ENCODE results near the gene CSRP1. TPM values are rescaled to one million over a fixed set of nuclear protein-coding genes. Genes with fewer than 3 reads are reported as not detected.
A peak's percentile ranks its signal among the peaks of the same experiment; 100 is the strongest.
"Not testable (repeated sequence)": the region's sequence is repeated elsewhere in the genome, so short reads cannot be mapped to it uniquely, and the experiment has no call there.

CSRP1 gene
- total and polyA plus RNA-seq, 2 donors from 2014 or later = 211 to 236 TPM

GRCh38 chr1:201479201-201479730 lies 27.7 kb downstream of the CSRP1 start:
- no peak overlapping the region for H3K9ac ChIP-seq (ENCODE audit: low read length in 3 of 3)
- no peak for FAIRE-seq
- intact Hi-C loops (cut with DNase I) = no loop called here

GRCh38 chr1:201478666-201479065 lies 28.3 kb downstream of the CSRP1 start:
- H3K36me3 ChIP-seq (ENCODE audit: control insufficient read depth in 2 of 3, insufficient read depth in 3 of 3, low read length in 3 of 3); intact Hi-C loops (cut with DNase I); DNase-seq; FAIRE-seq; H3K27me3 ChIP-seq (ENCODE audit: control insufficient read depth, insufficient read depth, low read length); H3K9me3 ChIP-seq (ENCODE audit: control insufficient read depth in 2 of 3, insufficient read depth in 1 of 3, low read length in 3 of 3); H3K27ac ChIP-seq (ENCODE audit: low read depth in 2 of 2, low read length in 2 of 2); H3K9ac ChIP-seq (ENCODE audit: low read length in 3 of 3); H3K4me3 ChIP-seq (ENCODE audit: low read length in 3 of 3): not testable (repeated sequence)
- peaks cover 0 to 14% (median 6%) of the 10 kb centered on the region in 3 donors for H3K4me1 ChIP-seq (ENCODE audit: control insufficient read depth in 2 of 3, insufficient read depth in 2 of 3, low read depth in 1 of 3, low read length in 3 of 3)

More at GRCh38 chr1:201479201-201479730, 27.7 kb downstream of the CSRP1 start:
- Histone ChIP-seq H3K4me1 (ENCODE audit: control insufficient read depth in 2 of 3, insufficient read depth in 2 of 3, low read depth in 1 of 3, low read length in 3 of 3) (peaks cover 0 to 14% (median 6%) of the 10 kb centered on the region in 3 donors), H3K4me3 (ENCODE audit: low read length in 3 of 3) (no peak overlapping the region), H3K27ac (ENCODE audit: low read depth in 2 of 2, low read length in 2 of 2) (no peak overlapping the region), H3K27me3 (ENCODE audit: control insufficient read depth, insufficient read depth, low read length) (peaks cover 3% of the 10 kb centered on the region), H3K9me3 (ENCODE audit: control insufficient read depth in 2 of 3, insufficient read depth in 1 of 3, low read length in 3 of 3) (no peaks in the 10 kb centered on the region), H3K36me3 (ENCODE audit: control insufficient read depth in 2 of 3, insufficient read depth in 3 of 3, low read length in 3 of 3) (peaks cover 0 to 4% (median 4%) of the 10 kb centered on the region in 3 donors)
- no peak for TF ChIP-seq CTCF (IDR thresholded peaks at IDR 0.05; ENCODE audit: borderline replicate concordance, extremely low read depth, insufficient read depth)
- no peak for DNase-seq

GRCh38 chr1:201476670-201477344 lies 30.1 kb downstream of the CSRP1 start:
- Histone ChIP-seq H3K9me3 (ENCODE audit: control insufficient read depth in 2 of 3, insufficient read depth in 1 of 3, low read length in 3 of 3) (no peaks in the 10 kb centered on the region), H3K27me3 (ENCODE audit: control insufficient read depth, insufficient read depth, low read length) (peaks cover 3% of the 10 kb centered on the region), H3K4me3 (ENCODE audit: low read length in 3 of 3) (no peak overlapping the region), H3K4me1 (ENCODE audit: control insufficient read depth in 2 of 3, insufficient read depth in 2 of 3, low read depth in 1 of 3, low read length in 3 of 3) (peaks cover 0 to 7% (median 0%) of the 10 kb centered on the region in 3 donors), H3K27ac (ENCODE audit: low read depth in 2 of 2, low read length in 2 of 2) (no peak overlapping the region), H3K36me3 (ENCODE audit: control insufficient read depth in 2 of 3, insufficient read depth in 3 of 3, low read length in 3 of 3) (no peaks in the 10 kb centered on the region), H3K9ac (ENCODE audit: low read length in 3 of 3) (no peak overlapping the region)
- TF ChIP-seq CTCF (IDR thresholded peaks at IDR 0.05; ENCODE audit: borderline replicate concordance, extremely low read depth, insufficient read depth) = no peak
- FAIRE-seq (no peak), DNase-seq (peak in 3 of 5 donors; percentile 54 to 81 (median 77))
- intact Hi-C loops (cut with DNase I) = no loop called here

- no peaks in the 10 kb centered on the region for H3K36me3 ChIP-seq (ENCODE audit: control insufficient read depth in 2 of 3, insufficient read depth in 3 of 3, low read length in 3 of 3)
- peaks cover 0 to 4% (median 0%) of the 10 kb centered on the region in 3 donors for H3K4me1 ChIP-seq (ENCODE audit: control insufficient read depth in 2 of 3, insufficient read depth in 2 of 3, low read depth in 1 of 3, low read length in 3 of 3)
- H3K27ac ChIP-seq (ENCODE audit: low read depth in 2 of 2, low read length in 2 of 2) = no peak overlapping the region
- no peak for FAIRE-seq
- peak in 1 of 5 donors; percentile 29 for DNase-seq
- no peak overlapping the region for H3K9ac ChIP-seq (ENCODE audit: low read length in 3 of 3)
- intact Hi-C loops (cut with DNase I) = no loop called here
- no peak overlapping the region for H3K4me3 ChIP-seq (ENCODE audit: low read length in 3 of 3)
- H3K27me3 ChIP-seq (ENCODE audit: control insufficient read depth, insufficient read depth, low read length) = peaks cover 1% of the 10 kb centered on the region
- no peak for TF ChIP-seq CTCF (IDR thresholded peaks at IDR 0.05; ENCODE audit: borderline replicate concordance, extremely low read depth, insufficient read depth)
- H3K9me3 ChIP-seq (ENCODE audit: control insufficient read depth in 2 of 3, insufficient read depth in 1 of 3, low read length in 3 of 3) = no peaks in the 10 kb centered on the region
These were observed 30.8 kb downstream of the CSRP1 start for GRCh38 chr1:201475915-201476669.
